Airway epithelial cell (primary cell): ENCODE measurements around the gene TRIM14. TPM values are rescaled to one million over a fixed set of nuclear protein-coding genes. Genes with fewer than 3 reads are reported as not detected.

ENCODE experiments used
- total RNA-seq: library from RNA; depleted of rRNA; stranded (reverse); fragments of >200 nt; gene quantifications from 2 replicates; pipeline ENCODE4 v1.2.3, GENCODE V29; 2015

TRIM14 gene
- 9.9 and 19.6 TPM in 2 replicates for total RNA-seq

GRCh38 chr9:98118640-98119601, at the start of gene TRIM14:
Gene TRIM14 (minus strand): TSS chr9:98119222. CDS start chr9:98119188, 34 bp downstream.

GRCh38 chr9:98056269-98057137, 62.5 kb downstream of the TRIM14 start, which contains the start of gene NANS:
Gene NANS (plus strand): TSS chr9:98056732. CDS start chr9:98056809, 77 bp downstream.

Other genes starting within 250 kb of the TRIM14 start
- gene TRMO, start 196.7 kb downstream of the TRIM14 start, total RNA-seq, result 7.3 and 12.8 TPM in 2 replicates
- not detected in 2 replicates for gene HEMGN, start 181.1 kb downstream of the TRIM14 start, total RNA-seq
- gene ANP32B, start 135.9 kb downstream of the TRIM14 start, total RNA-seq, result 39.6 and 41.9 TPM in 2 replicates
- 74.6 and 91.6 TPM in 2 replicates for gene NANS, start 62.5 kb downstream of the TRIM14 start, total RNA-seq
- gene CORO2A, start 73.4 kb upstream of the TRIM14 start, total RNA-seq, result 19.0 and 28.4 TPM in 2 replicates
- gene TBC1D2, start 136.4 kb upstream of the TRIM14 start, total RNA-seq, result 39.6 and 53.6 TPM in 2 replicates